Activated naive CD4-positive, alpha-beta T cell treated with anti-CD3 and anti-CD28 coated beads for 36 hours (primary cell): ENCODE measurements around the gene SYTL5. TPM values are rescaled to one million over a fixed set of nuclear protein-coding genes. Genes with fewer than 3 reads are reported as not detected.
A peak's percentile ranks its signal among the peaks of the same experiment; 100 is the strongest.

ENCODE experiments used
- CTCF ChIA-PET: fragments of 350-600 bp; sonication (Branson Sonifier 250); formaldehyde crosslinking; loops from one replicate; lab custom pipeline; 2021; ENCODE audit warnings: antibody characterized with exemption; lab: Charles Lee
- DNase-seq: peaks from one replicate; pipeline ENCODE4 v3.0.0-alpha.2; 2020
- H3K27ac Mint-ChIP-seq: one replicate; pipeline ENCODE4 v1.8.0; 2021; ENCODE audit warnings: mild to moderate bottlenecking, mixed read lengths
- H3K27me3 Mint-ChIP-seq: one replicate; pipeline ENCODE4 v1.8.0; 2021; ENCODE audit warnings: low read depth, mixed read lengths
- H3K36me3 Mint-ChIP-seq: one replicate; pipeline ENCODE4 v1.8.0; 2021; ENCODE audit warnings: low read depth, mixed read lengths
- H3K4me1 Mint-ChIP-seq: one replicate; pipeline ENCODE4 v1.8.0; 2021; ENCODE audit warnings: low read depth, mixed read lengths
- H3K4me3 Mint-ChIP-seq: one replicate; pipeline ENCODE4 v1.8.0; 2021; ENCODE audit warnings: mild to moderate bottlenecking, moderate library complexity, mixed read lengths
- H3K9me3 Mint-ChIP-seq: one replicate; pipeline ENCODE4 v1.8.0; 2021; ENCODE audit warnings: mixed read lengths
- intact Hi-C: fragments of 100-400 bp; cut with micrococcal nuclease; formaldehyde crosslinking; loops from one replicate; pipeline ENCODE4 v1.15.1; 2023
- total RNA-seq, 2 experiments: library from RNA; stranded (reverse); gene quantifications; one replicate each; pipeline ENCODE4 v1.2.3, GENCODE V29; 2021

SYTL5 gene
- total RNA-seq, 2 experiments from 2014 or later = not detected

DNA sequence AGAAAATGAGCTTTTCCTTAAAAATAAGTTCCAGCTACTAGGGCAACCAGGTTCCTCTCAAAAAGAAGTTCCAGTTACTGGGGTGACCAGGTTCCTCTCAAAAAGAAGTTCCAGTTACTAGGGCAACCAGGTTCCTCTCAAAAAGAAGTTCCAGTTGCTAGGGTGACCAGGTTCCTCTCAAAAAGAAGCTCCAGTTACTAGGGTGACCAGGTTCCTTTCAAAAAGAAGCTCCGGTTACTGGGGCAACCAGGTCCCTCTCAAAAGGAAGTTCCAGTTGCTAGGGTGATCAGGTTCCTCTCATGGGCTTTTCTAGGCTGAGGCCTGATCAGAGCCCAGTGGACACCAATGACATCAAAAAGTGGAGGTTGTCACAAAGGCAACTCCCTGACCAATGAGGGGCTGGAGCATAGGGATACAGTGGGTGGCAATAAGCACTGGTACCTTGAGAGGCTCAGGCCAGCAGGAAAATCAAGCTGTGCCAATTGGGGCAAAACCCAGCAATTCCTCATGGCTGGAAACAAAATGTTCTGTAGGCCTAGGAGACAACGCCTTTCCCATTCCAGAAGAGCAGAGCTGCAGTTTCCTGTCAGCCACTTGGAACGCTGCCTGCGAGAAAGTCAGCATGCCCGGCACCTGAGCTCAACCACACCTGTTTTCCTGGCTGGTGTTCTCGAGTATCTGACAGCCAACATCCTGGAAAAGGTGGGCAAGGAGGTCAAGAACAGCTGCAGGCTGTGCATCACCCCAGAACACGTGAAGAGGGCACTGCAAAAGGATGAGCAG lies 12.3 kb upstream of the SYTL5 start:
- DNase-seq = peak; percentile 14
- Mint-ChIP-seq H3K4me1 (no peaks in the 10 kb centered on the region), H3K27me3 (no peaks in the 10 kb centered on the region), H3K9me3 (no peaks in the 10 kb centered on the region), H3K4me3 (no peak overlapping the region), H3K36me3 (no peaks in the 10 kb centered on the region), H3K27ac (no peak overlapping the region)
- CTCF ChIA-PET = no interaction called here
- intact Hi-C loops = no loop called here

DNA sequence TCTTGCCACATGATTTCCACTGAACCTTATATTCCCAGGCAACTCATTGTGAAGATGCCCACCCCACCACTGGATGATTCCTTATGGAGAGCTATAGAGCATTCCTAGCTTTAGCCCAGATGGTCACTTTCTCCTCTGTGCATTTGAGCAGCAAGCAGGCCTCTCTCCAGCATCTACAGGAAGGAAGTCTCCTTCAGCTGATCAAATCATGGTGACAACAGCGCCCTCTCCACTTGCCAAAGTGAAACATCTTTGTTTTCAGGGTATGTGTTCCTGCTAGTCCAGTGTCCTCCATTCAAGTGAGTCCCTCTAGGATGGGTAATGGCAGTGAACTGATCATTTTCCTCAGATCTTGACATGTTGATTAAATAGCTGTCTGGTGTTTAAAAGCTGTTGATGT lies 10.9 kb upstream of the SYTL5 start:
- H3K9me3 Mint-ChIP-seq = no peaks in the 10 kb centered on the region
- DNase-seq = peak; percentile 6
- H3K36me3 Mint-ChIP-seq = no peaks in the 10 kb centered on the region
- H3K27ac Mint-ChIP-seq = no peak overlapping the region
- intact Hi-C loops = no loop called here
- no peaks in the 10 kb centered on the region for H3K27me3 Mint-ChIP-seq
- H3K4me3 Mint-ChIP-seq = no peak overlapping the region
- CTCF ChIA-PET = no interaction called here
- H3K4me1 Mint-ChIP-seq = no peaks in the 10 kb centered on the region

DNA sequence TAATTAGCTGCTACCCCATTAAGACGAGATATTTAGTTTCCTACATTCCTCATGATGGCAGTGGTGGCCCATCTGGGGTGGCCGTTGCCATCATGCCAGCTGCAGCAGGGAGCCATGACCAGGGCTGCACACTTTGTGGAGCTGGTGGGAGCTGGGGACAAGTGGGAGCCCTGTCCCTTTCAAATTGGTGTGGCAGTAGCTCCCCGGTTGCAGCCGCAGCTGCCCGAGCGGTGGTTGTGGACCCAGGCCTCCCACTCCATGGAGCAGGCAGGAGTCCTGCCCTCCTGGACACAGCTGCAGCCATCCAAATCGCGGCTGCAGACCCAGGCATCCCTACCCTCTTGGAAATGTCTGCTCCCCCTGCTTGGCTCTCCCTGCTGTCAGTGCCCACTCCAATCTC lies 9.3 kb upstream of the SYTL5 start:
- CTCF ChIA-PET = no interaction called here
- DNase-seq = no peak
- intact Hi-C loops = no loop called here
- Mint-ChIP-seq H3K9me3 (no peaks in the 10 kb centered on the region), H3K4me1 (no peaks in the 10 kb centered on the region), H3K27ac (no peak overlapping the region), H3K4me3 (no peak overlapping the region), H3K36me3 (no peaks in the 10 kb centered on the region), H3K27me3 (peaks cover 2% of the 10 kb centered on the region)

DNA sequence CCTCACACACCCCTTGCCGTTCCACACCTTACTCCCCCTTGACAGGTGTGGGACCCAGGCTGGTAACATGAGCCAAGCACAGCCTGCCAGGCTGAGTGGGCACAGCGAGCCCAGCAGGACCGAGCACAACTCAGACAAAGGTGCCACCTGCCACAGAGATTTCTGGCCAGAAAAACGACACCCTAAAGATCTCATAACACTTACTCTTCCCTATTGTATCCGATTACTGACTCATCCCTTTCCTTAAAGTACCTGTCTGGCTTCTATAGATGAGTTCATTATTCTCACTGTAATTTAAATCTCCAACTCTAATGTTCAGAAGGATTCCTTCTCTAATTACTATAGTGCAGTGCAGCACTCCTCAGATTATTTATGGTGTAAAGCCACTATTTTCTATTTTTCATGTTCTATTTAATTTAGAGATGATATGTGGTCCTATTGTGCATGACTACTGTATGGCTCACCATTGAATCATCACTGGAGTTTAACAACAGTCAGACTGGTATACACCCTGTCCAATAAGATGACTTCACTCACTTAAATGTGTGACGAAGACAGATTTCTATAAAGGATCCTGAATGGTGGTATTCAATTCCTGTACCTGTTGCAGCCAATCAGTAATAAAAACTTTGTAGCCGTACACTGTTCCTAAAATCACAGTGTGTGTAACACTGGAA lies 7.6 kb upstream of the SYTL5 start:
- H3K9me3 Mint-ChIP-seq = no peaks in the 10 kb centered on the region
- no peak overlapping the region for H3K4me3 Mint-ChIP-seq
- intact Hi-C loops = no loop called here
- no peaks in the 10 kb centered on the region for H3K4me1 Mint-ChIP-seq
- no peak for DNase-seq
- H3K36me3 Mint-ChIP-seq = no peaks in the 10 kb centered on the region
- peaks cover 2% of the 10 kb centered on the region for H3K27me3 Mint-ChIP-seq
- CTCF ChIA-PET = no interaction called here
- H3K27ac Mint-ChIP-seq = no peak overlapping the region

DNA sequence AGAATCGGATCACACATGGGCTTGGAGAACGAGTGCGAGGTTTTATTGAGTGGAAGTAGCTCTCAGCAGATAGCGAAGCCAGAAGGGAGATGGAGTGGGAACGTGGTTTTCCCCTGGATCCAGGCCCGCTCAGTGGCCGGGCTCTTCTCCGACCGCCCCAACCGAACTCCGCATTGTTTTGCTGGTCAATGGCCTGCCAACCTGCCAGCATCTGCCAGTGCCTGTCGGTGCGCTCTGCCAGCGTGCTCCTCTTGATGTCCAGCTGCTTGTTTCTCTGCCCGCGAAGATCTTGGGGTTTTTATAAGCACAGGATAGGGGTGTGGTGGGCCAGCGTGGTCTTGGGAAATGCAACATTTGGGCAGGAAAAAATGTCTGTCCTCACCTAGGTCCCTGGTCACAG lies 5.6 kb upstream of the SYTL5 start:
- intact Hi-C loops = no loop called here
- H3K36me3 Mint-ChIP-seq = no peaks in the 10 kb centered on the region
- DNase-seq = no peak
- CTCF ChIA-PET = no interaction called here
- no peaks in the 10 kb centered on the region for H3K4me1 Mint-ChIP-seq
- H3K27me3 Mint-ChIP-seq = peaks cover 4% of the 10 kb centered on the region
- H3K9me3 Mint-ChIP-seq = peaks cover 2% of the 10 kb centered on the region
- H3K4me3 Mint-ChIP-seq = no peak overlapping the region
- H3K27ac Mint-ChIP-seq = no peak overlapping the region

DNA sequence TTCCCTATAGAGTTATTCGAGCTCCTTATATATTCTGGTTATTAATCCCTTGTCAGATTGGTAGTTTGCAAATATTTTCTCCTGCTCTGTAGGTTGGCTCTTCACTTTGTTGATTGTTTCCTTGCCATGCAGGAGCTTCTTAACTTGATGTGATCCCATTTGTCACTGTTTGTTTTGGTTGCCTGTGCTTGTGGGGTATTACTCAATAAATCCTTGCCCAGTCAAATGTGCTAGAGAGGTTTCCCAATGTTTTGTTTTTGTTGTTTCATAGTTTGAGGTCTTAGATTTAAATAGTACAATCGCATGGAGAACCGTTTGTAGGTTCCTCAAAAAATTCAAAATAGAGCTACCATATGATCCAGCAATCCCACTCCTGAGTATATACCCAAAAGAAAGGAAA lies 2.3 kb upstream of the SYTL5 start:
- H3K4me1 Mint-ChIP-seq = no peaks in the 10 kb centered on the region
- no peak overlapping the region for H3K4me3 Mint-ChIP-seq
- CTCF ChIA-PET = no interaction called here
- H3K36me3 Mint-ChIP-seq = no peaks in the 10 kb centered on the region
- H3K27me3 Mint-ChIP-seq = peaks cover 6% of the 10 kb centered on the region
- no peak overlapping the region for H3K27ac Mint-ChIP-seq
- DNase-seq = no peak
- H3K9me3 Mint-ChIP-seq = peaks cover 2% of the 10 kb centered on the region
- intact Hi-C loops = no loop called here

DNA sequence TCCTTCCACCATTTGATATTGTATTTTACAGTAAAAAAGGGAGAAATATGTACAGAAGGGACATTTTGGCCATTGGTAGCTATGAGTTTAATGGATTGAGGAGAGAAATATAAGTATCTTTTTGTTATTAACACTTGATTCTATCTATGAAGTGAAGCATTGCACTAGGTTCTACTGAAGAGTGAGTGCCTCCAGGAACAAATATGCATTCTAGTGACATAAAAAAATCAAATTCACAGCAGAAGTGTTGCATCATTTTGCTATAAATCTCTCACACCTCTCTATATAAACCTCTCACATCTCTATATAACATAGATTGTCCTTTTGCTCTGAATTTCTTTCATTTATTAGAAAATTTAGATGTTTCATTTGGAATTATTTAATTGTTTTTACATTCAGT lies 425 bp downstream of the SYTL5 start:
- no peak overlapping the region for H3K27ac Mint-ChIP-seq
- CTCF ChIA-PET = no interaction called here
- intact Hi-C loops = no loop called here
- H3K27me3 Mint-ChIP-seq = peaks cover 6% of the 10 kb centered on the region
- H3K4me1 Mint-ChIP-seq = no peaks in the 10 kb centered on the region
- no peak overlapping the region for H3K4me3 Mint-ChIP-seq
- no peak for DNase-seq
- H3K9me3 Mint-ChIP-seq = peaks cover 2% of the 10 kb centered on the region
- no peaks in the 10 kb centered on the region for H3K36me3 Mint-ChIP-seq

DNA sequence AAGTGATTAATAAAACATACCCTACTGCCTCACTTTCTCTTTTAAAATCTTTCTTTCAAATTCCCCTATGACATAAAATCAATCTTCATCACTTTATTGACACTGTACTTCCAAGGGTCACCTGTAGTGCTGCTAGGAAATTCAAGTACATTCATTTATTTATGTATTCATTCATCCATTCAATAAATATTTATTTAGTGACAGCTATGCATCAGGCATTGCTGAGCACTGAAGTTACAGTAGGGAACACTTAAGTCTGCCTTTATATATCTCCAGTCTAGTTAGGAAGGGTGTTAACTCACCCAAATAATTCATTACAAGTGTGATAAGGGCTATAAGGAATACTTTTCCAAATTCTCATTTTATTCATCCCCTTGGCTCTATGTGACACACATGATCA lies 2.3 kb downstream of the SYTL5 start:
- Mint-ChIP-seq H3K9me3 (peaks cover 2% of the 10 kb centered on the region), H3K36me3 (no peaks in the 10 kb centered on the region), H3K27ac (no peak overlapping the region), H3K4me3 (no peak overlapping the region), H3K27me3 (peaks cover 6% of the 10 kb centered on the region), H3K4me1 (no peaks in the 10 kb centered on the region)
- CTCF ChIA-PET = no interaction called here
- intact Hi-C loops = no loop called here
- DNase-seq = no peak

DNA sequence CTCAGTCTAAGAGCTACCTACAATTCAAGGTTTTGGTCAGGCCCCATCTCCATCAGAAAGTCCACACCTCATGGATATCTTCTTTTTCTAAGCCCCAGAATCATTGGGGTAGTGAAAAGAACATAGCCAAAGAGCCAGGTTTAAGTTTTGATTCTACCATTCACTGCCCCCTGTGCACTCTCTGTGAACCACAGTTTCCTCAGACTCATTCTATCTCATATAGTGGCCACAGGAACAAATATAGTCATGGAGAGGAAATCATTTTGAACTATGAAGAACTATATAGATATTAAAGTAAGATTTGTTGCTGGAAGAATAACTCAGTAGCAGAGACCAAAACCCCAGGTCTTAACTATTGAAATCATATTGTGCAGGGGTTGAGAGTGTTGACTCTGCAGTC lies 3.3 kb downstream of the SYTL5 start:
- Mint-ChIP-seq H3K9me3 (peaks cover 2% of the 10 kb centered on the region), H3K4me3 (no peak overlapping the region), H3K4me1 (no peaks in the 10 kb centered on the region), H3K27ac (no peak overlapping the region), H3K36me3 (no peaks in the 10 kb centered on the region), H3K27me3 (peaks cover 4% of the 10 kb centered on the region)
- intact Hi-C loops = no loop called here
- no peak for DNase-seq
- CTCF ChIA-PET = interaction anchor here (0.7 kb wide), 1 partner anchor 18 kb away, joined by 3 read pairs; no protein-coding TSS in a partner anchor

DNA sequence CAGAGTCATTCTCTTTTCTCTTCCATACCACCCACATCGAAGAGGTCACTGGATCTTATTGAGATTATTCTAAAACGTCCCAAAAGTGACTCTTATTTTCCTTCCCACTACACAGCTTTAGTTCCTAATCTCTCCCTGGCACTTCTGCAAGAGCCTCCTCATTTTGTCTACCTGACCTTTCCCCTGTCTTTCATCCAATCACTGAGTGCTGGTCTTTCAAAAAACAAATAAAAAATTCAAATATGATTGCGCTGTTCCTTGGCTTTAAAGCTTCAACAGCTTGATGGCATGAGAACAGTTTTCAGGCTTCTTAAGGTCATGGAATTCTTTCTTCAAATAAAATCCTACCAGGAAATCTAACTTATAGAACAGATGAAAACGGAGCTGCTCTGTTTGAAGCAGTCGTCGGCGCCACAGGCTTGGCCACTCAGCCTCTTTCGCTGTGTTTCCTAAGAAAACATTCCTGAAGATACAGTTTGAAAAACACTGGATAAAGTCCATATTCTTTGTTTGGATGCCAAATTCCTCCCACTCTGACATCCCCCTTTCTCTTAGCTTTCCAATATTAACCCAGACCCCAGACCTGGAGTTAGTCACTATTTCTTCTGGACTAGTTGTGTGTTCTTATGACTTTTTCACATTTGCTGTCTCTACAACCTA lies 12.5 kb downstream of the SYTL5 start:
- CTCF ChIA-PET = no interaction called here
- Mint-ChIP-seq H3K9me3 (no peaks in the 10 kb centered on the region), H3K4me3 (no peak overlapping the region), H3K27ac (no peak overlapping the region), H3K36me3 (no peaks in the 10 kb centered on the region), H3K27me3 (no peaks in the 10 kb centered on the region), H3K4me1 (no peaks in the 10 kb centered on the region)
- intact Hi-C loops = no loop called here
- DNase-seq = no peak

DNA sequence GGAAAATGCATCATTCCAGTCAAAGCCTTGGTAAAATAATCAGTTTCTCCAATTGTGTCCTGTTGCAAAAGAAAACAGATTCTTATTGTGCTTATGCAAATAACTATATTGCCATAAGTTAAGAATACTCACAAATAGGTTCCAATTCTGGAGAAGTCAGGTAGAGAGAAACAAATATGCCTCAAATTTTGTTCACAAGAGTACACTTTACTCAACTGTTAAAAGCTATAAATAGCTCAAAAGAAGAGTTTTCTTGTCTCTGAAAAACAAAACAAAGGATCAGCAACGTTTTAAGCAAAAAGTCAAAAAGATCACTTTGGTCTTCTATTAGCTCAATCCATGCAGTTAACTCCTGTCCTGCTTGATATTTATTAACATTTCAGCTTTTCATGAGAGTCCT lies 21.9 kb downstream of the SYTL5 start:
- no peaks in the 10 kb centered on the region for H3K36me3 Mint-ChIP-seq
- no peak overlapping the region for H3K27ac Mint-ChIP-seq
- H3K9me3 Mint-ChIP-seq = no peaks in the 10 kb centered on the region
- no peaks in the 10 kb centered on the region for H3K27me3 Mint-ChIP-seq
- CTCF ChIA-PET = interaction anchor here (0.6 kb wide), 1 partner anchor 18 kb away, joined by 3 read pairs; no protein-coding TSS in a partner anchor
- intact Hi-C loops = no loop called here
- H3K4me1 Mint-ChIP-seq = no peaks in the 10 kb centered on the region
- H3K4me3 Mint-ChIP-seq = no peak overlapping the region
- no peak for DNase-seq

DNA sequence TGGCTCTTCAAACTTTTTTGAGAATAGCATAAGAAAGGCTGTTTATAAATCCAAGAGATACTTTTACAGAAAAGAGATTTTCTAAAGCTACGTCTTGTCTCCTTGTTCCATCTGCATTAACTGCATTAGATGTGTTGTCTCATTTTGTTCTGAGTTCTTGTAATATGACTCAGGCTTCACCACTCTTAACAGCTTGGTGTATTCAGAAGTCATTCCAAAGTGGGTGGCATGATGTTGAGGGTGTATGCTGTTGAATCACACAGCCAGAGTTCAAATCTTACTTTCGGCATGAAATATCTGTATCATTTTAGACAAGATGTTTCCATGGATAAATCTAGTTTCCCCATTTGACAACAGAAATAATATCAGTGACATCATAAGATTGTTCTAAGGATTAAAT lies 30.1 kb downstream of the SYTL5 start:
- no peak overlapping the region for H3K27ac Mint-ChIP-seq
- H3K36me3 Mint-ChIP-seq = no peaks in the 10 kb centered on the region
- H3K27me3 Mint-ChIP-seq = peaks cover 4% of the 10 kb centered on the region
- H3K9me3 Mint-ChIP-seq = no peaks in the 10 kb centered on the region
- CTCF ChIA-PET = no interaction called here
- intact Hi-C loops = no loop called here
- H3K4me3 Mint-ChIP-seq = no peak overlapping the region
- DNase-seq = no peak
- H3K4me1 Mint-ChIP-seq = no peaks in the 10 kb centered on the region
